Measurements from ENCODE around the gene KLHDC7B. TPM values are rescaled to one million over a fixed set of nuclear protein-coding genes. Genes with fewer than 3 reads are reported as not detected.

The KLHDC7B gene
- polyA plus RNA-seq, 4 donors: 0.07 to 0.46 (median 0.18) TPM

DNA sequence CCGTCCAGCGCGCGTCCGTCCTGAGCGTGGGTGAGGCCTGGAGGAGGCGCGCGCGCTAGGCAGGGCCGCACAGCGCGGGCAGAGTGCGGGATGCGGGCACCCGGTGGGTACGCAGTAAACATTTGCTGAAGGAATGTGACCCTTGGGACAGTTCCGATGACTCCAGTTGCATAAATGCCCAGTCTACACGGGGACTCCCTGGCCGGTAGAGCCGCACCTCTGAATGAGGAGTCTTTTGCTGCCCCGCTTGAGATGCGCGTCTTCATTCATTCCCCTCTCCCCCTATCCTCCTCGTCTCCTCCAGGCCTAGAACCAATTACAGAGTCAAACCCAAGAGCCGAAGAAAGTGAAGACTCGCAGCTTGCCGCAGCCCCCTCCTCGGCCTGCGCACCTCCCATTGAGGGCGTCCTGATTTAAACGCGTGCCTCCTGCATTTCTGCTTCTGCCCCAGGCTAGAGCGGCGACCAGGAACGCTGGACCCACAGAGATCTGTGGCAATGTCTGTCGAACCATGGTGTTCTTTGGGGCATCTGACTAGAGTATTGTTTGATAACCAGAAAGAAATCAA is 37.7 kb downstream of the KLHDC7B start:
- no peak for DNase-seq (ENCODE audit: low read depth in 4 of 4, low spot score in 3 of 4)

DNA sequence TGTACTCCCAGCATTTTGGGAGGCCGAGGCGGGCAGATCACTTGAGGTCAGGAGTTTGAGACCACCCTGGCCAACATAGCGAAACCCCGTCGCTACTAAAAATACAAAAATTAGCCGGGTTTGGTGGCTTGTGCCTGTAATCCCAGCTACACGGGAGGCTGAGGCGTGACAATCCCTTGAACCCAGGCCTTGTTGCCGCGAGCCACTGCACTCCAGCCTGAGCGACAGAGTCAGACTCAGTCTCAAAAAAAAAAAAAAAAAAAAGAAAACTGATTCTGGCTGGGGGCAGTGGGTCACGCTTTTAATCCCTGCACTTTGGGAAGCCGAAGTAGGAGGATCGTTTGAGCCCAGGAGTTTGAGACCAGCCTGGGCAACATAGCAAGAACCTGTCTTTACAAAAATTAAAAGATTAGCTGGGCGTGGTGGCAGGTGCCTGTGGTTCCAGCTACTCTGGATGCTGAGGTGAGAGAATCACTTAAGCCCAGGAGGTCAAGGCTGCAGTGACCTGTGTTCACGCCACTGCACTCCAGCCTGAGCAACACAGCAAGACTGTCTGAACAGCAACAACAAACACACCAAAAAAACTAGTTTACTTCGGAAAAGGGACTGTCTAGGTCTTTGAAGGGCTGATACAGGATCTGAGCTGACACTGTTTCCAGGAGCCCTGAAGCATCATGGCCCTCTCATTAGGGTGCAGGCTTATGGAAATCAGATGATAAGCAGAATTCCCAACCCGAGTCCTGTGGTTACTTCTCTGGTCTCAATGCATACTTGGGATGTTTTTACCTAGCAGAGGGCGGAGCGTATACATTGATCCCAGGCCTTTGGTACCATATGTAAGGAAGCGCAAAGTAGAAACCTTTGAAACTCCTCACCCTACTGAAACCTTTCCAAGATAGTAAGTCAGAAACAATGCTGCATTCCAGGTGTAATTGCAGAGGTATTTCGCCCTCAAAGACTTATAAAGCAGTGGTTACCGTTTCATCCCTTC is 38.7 kb downstream of the KLHDC7B start:
- no peak for DNase-seq (ENCODE audit: low read depth in 4 of 4, low spot score in 3 of 4)

DNA sequence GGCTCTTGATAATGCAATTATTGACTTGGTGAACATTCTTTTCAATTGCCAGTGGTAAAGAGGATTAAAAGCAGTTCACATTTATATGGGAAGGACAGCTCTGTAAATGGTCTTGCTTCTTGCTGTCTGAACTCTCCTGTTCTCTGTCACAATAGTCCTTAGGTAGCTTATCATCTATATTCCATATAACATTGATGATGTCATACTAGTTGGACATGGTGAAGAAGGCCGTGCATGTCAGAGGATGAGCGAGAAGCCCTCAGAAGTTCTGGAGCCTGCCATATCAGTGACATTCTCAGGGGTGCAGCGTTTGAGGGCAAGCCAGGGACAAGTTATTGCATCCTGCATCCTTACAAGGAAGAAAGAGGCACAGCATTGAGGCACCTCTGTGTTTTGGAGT is 39.5 kb downstream of the KLHDC7B start:
- no peak for DNase-seq (ENCODE audit: low read depth in 4 of 4, low spot score in 3 of 4)

DNA sequence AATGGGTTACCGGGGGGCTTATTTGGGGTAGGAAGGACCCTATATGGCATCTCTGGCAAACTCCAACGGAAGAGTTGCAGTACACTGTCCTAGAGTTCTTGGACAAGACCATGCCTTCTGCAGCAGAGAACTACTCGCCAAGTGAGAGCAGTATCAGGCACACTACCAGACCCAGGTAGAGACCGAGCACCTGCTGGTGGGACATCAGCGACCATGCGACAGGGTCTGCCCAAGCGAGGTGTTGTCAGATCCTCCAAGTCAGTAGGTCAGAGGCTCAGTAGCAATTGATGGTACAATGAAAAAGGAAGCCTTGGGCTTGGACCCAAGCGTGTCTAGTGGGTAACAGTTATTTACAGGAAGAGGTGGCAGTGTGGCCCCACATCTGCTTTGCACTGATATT is 40.1 kb downstream of the KLHDC7B start:
- DNase-seq (ENCODE audit: low read depth in 4 of 4, low spot score in 3 of 4): no peak

DNA sequence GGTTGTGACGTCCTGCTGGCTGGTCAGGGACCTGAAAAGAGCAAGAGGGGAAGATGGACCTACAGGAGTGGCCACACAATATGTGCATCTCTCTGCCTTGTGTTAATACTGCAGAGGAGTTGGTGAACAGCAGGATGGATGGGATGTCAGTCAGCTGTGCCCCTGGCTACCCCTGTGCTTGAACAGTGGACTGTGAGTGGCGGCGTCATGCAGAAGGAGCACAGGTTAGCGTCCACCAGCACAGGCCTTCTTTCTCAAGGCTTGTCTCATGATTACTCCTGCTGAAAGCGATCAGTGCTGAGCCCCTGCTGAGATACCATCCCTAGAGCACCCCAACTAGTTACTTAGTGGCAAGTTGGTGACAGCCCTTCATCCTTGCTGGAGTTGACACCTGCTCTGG is 40.7 kb downstream of the KLHDC7B start:
- DNase-seq (ENCODE audit: low read depth in 4 of 4, low spot score in 3 of 4): no peak

DNA sequence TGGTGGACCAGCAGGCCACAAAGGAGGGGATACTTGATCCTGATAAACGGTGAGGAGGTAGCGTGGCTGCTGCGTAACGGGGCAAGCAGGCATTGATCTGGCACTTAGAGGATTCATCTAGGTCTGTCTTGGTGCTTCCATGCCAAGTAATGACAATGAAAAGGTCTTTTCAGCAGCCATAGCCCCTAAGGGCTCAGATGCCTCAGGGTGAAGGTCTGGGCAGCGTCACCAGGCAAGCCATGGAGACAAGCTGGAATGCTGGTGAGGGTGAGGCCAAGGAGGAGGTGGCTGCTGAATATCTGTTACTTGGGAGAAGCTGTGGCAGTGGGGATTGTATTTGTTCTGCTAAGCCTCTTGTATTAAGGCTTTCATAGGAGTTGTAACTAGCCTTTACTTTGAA is 41.7 kb downstream of the KLHDC7B start:
- no peak for DNase-seq (ENCODE audit: low read depth in 4 of 4, low spot score in 3 of 4)

DNA sequence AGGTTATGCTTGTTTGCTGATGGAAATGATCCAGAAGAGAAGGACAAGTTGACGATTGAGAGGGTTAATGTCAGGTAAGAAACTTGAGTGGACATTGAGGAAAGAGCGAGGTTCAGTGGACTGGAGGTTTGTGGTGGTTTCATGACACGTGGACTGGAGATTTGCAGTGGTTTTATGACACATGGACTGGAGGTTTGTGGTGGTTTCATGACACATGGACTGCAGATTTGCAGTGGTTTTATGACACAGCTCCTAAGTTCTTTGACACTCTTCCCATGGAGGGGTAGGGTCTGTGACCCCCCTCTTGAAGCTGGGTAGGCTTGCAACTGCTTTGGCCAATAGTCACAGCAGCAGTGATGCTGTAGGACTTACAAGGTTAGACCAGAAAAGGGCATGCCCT is 49.5 kb downstream of the KLHDC7B start:
- no peak for DNase-seq (ENCODE audit: low read depth in 4 of 4, low spot score in 3 of 4)

DNA sequence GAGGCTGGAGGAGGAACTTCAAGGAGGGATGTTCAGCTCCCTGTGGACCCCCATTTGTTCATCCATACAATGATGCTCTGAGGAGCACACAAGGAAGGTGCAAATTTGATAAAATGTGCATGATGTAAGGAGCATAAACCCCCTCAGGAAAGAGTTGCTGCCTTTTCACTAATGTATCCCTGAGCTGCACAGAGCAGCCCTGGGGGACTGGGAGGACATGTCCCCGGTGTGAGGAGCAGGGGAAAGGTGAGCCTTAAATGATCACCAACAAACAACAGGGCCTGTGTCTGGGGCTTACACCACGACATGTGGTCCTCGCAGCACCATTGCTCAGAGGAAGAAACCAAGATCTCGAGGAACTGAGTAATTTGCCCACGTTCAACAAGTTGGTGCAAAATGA is 51.4 kb downstream of the KLHDC7B start:
- no peak for DNase-seq (ENCODE audit: low read depth in 4 of 4, low spot score in 3 of 4)

DNA sequence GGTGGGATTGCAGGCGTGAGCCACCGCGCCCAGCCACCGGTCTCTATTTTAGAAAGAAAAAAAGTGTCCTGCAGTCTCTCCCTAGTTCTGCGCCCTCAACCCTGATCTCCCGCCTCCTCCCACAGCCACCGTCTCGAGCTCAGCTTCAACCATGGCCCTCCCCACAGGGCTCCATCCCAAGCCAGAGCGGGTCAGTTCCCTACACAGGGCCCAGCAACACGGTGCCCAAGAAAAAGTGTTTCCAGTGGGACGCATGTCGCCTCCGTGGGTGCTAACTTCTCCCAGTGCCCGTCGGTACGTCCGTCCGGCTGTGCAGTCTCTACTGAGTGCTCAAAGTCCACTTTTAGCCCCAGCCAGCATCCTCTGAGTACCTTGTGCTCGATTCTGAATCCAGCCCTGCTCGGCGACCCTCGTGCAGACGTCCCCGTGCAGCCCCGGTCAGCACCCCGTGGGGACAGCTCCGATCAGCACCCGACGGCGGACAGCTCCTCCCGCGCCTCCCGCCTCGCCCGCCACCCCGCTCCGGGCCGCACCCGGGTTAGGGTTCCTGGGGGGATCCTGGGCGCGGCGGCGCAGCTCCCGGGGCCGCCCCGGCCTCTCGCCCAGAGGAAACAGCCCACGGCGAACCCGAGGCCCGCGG is 54.2 kb downstream of the KLHDC7B start:
- DNase-seq (ENCODE audit: low read depth in 4 of 4, low spot score in 3 of 4): peak in 1 of 4 donors; percentile 36

DNA sequence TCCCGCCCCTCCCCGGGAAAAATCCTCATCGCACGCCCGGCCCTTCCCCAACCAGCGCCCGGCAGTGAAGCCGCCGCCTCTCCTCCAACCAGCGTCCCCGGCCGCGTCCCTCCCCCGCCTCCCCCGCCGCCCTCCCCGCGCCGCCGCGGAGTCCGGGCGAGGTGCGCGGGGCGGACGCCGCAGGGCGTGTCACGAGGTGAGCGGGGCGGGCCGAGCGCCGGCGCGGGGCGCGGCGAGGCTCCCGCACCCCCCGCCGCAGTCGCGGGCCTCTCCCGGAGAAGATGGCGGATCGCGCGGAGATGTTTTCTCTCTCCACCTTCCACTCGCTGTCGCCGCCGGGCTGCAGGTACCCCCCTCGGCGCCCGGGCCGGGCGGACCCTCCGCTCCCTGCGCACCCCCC is 54.8 kb downstream of the KLHDC7B start, which contains the start of gene MAPK8IP2:
MAPK8IP2 (plus strand) TSS at position 256 of the 400 bp plus-strand sequence; CDS start at position 282, 26 bp downstream.
- DNase-seq (ENCODE audit: low read depth in 4 of 4, low spot score in 3 of 4): no peak

Other genes starting within 250 kb of the KLHDC7B start
- 100 to 1,000 TPM; 217 to 261 (median 232) TPM for gene PLXNB2, start 238.3 kb upstream of the KLHDC7B start, polyA plus RNA-seq (ENCODE audit: insufficient read length in 4 of 4)
- gene DENND6B, start 218.9 kb upstream of the KLHDC7B start, polyA plus RNA-seq (ENCODE audit: insufficient read length in 4 of 4): 10 to 100 TPM; 12.0 to 17.9 (median 15.0) TPM
- gene PPP6R2, start 202.6 kb upstream of the KLHDC7B start, polyA plus RNA-seq (ENCODE audit: insufficient read length in 4 of 4): 10 to 100 TPM; 35.9 to 46.0 (median 40.3) TPM
- gene SBF1, start 70.9 kb upstream of the KLHDC7B start, polyA plus RNA-seq (ENCODE audit: insufficient read length in 4 of 4): 10 to 100 TPM; 30.7 to 46.5 (median 32.7) TPM
- gene ADM2, start 64.4 kb upstream of the KLHDC7B start, polyA plus RNA-seq (ENCODE audit: insufficient read length in 4 of 4): 1 to 10 TPM; 4.1 to 6.8 (median 5.4) TPM
- gene MIOX, start 59.0 kb upstream of the KLHDC7B start, polyA plus RNA-seq (ENCODE audit: insufficient read length in 4 of 4): 10 to 100 TPM in 3 of 4 donors, 1 to 10 TPM in 1; 3.2 to 17.7 (median 12.1) TPM
- 10 to 100 TPM; 40.4 to 61.4 (median 41.9) TPM for gene LMF2, start 38.2 kb upstream of the KLHDC7B start, polyA plus RNA-seq (ENCODE audit: insufficient read length in 4 of 4)
- gene NCAPH2, start 37.7 kb upstream of the KLHDC7B start, polyA plus RNA-seq (ENCODE audit: insufficient read length in 4 of 4): 10 to 100 TPM; 36.1 to 54.1 (median 43.8) TPM
- 1 to 10 TPM in 1 of 4 donors, under 1 TPM in 2, not detected in 1; 0.24 to 5.8 (median 0.37) TPM for gene SCO2, start 20.3 kb upstream of the KLHDC7B start, polyA plus RNA-seq (ENCODE audit: insufficient read length in 4 of 4)
- gene TYMP, start 15.9 kb upstream of the KLHDC7B start, polyA plus RNA-seq (ENCODE audit: insufficient read length in 4 of 4): 1 to 10 TPM; 1.1 to 2.5 (median 1.3) TPM
- gene SYCE3, start 17.0 kb downstream of the KLHDC7B start, polyA plus RNA-seq (ENCODE audit: insufficient read length in 4 of 4): under 1 TPM in 1 of 4 donors, not detected in 3; 0.57 TPM
- 10 to 100 TPM; 10.2 to 16.7 (median 10.8) TPM for gene CPT1B, start 32.5 kb downstream of the KLHDC7B start, polyA plus RNA-seq (ENCODE audit: insufficient read length in 4 of 4)
- gene CHKB, start 37.0 kb downstream of the KLHDC7B start, polyA plus RNA-seq (ENCODE audit: insufficient read length in 4 of 4): 10 to 100 TPM; 81.3 to 86.7 (median 85.1) TPM
- gene MAPK8IP2, start 54.9 kb downstream of the KLHDC7B start, polyA plus RNA-seq (ENCODE audit: insufficient read length in 4 of 4): 1 to 10 TPM in 1 of 4 donors, under 1 TPM in 3; 0.59 to 1.3 (median 0.63) TPM
- 10 to 100 TPM; 14.1 to 21.0 (median 16.6) TPM for gene ARSA, start 82.3 kb downstream of the KLHDC7B start, polyA plus RNA-seq (ENCODE audit: insufficient read length in 4 of 4)
- 10 to 100 TPM; 13.3 to 23.2 (median 17.4) TPM for gene SHANK3, start 126.9 kb downstream of the KLHDC7B start, polyA plus RNA-seq (ENCODE audit: insufficient read length in 4 of 4)
- under 1 TPM; 0.46 to 0.77 (median 0.55) TPM for gene ACR, start 192.3 kb downstream of the KLHDC7B start, polyA plus RNA-seq (ENCODE audit: insufficient read length in 4 of 4)
- 10 to 100 TPM; 48.2 to 70.8 (median 50.7) TPM for gene RABL2B, start 237.7 kb downstream of the KLHDC7B start, polyA plus RNA-seq (ENCODE audit: insufficient read length in 4 of 4)